HEK293 (cell line): ENCODE results near the gene SNAPC2.
A peak's percentile ranks its signal among the peaks of the same experiment; 100 is the strongest.

Experiments used
- CTCF ChIA-PET: fragments of 350-600 bp; formaldehyde crosslinking; extraction: SDS; loops from one replicate; lab custom pipeline; 2021; ENCODE audit warnings: antibody characterized with exemption; lab: Yijun Ruan, JAX
- POLR2A ChIA-PET: fragments of 300-600 bp; formaldehyde crosslinking; extraction: SDS; loops from one replicate; lab custom pipeline; 2020; ENCODE audit warnings: antibody characterized with exemption, inconsistent platforms; lab: Yijun Ruan, JAX
- H3K27ac ChIP-seq: fragments of 200-500 bp; sonication (Bioruptor generic); 2 replicates; pipeline ENCODE4 v1.5.1; 2014; ENCODE audit warnings: low read depth, low read length, control low read depth, inconsistent platforms; ENCODE audit errors: extremely low read depth
- H3K36me3 ChIP-seq, 2 experiments: fragments of 200-500 bp in 1 of 2; sonication (Bioruptor generic) in 1 of 2; 1 replicate in 1 of 2; 2 replicates in 1 of 2; pipeline ENCODE4 v1.5.1; 2014 to 2017; ENCODE audit warnings: inconsistent platforms in 2 of 2, low read length in 2 of 2; ENCODE audit not compliant: control insufficient read depth in 2 of 2, insufficient read depth in 1 of 2
- H3K4me1 ChIP-seq: fragments of 200-500 bp; sonication (Bioruptor generic); 2 replicates; pipeline ENCODE4 v1.5.1; 2014; ENCODE audit warnings: mild to moderate bottlenecking, low read length, inconsistent platforms; ENCODE audit not compliant: control insufficient read depth, insufficient read depth
- H3K4me3 ChIP-seq: 2 replicates; pipeline ENCODE4 v1.5.1; 2011; ENCODE audit warnings: low read depth, mild to moderate bottlenecking, control low read depth, low read length, moderate library complexity
- H3K9me3 ChIP-seq: fragments of 200-500 bp; sonication (Bioruptor generic); 2 replicates; pipeline ENCODE4 v1.5.1; 2014; ENCODE audit warnings: low read depth, low read length, inconsistent platforms; ENCODE audit not compliant: control insufficient read depth, insufficient read depth
- CTCF ChIP-seq: fragments of 450-650 bp; formaldehyde crosslinking; IDR thresholded peaks from 2 replicates; pipeline ENCODE4 v1.5.1; 2016; ENCODE audit warnings: missing biosample characterization, missing genetic modification characterization
- GLIS2 ChIP-seq: fragments of 450-650 bp; formaldehyde crosslinking; IDR thresholded peaks from 2 replicates; pipeline ENCODE4 v1.5.1; 2016; ENCODE audit warnings: missing biosample characterization, missing genetic modification characterization
- PRDM2 ChIP-seq: fragments of 450-650 bp; formaldehyde crosslinking; IDR thresholded peaks from 2 replicates; pipeline ENCODE4 v1.5.1; 2016; ENCODE audit warnings: missing biosample characterization, missing genetic modification characterization, borderline replicate concordance
- ZNF366 ChIP-seq: fragments of 450-650 bp; formaldehyde crosslinking; conservative IDR thresholded peaks from 2 replicates; pipeline ENCODE4 v1.5.1; 2016; ENCODE audit warnings: missing biosample characterization, missing genetic modification characterization
- ZNF473 ChIP-seq: fragments of 450-650 bp; formaldehyde crosslinking; IDR thresholded peaks from 2 replicates; pipeline ENCODE4 v1.5.1; 2017; ENCODE audit warnings: missing biosample characterization, missing genetic modification characterization
- ZNF544 ChIP-seq: fragments of 450-650 bp; formaldehyde crosslinking; IDR thresholded peaks from 2 replicates; pipeline ENCODE4 v1.5.0; 2017; ENCODE audit warnings: missing biosample characterization, missing genetic modification characterization
- ZNF600 ChIP-seq: fragments of 450-650 bp; formaldehyde crosslinking; IDR thresholded peaks from 2 replicates; pipeline ENCODE4 v1.5.1; 2016; ENCODE audit warnings: missing biosample characterization, missing genetic modification characterization
- ZSCAN5A ChIP-seq: fragments of 450-650 bp; formaldehyde crosslinking; IDR thresholded peaks from 2 replicates; pipeline ENCODE4 v1.5.1; 2016; ENCODE audit warnings: missing biosample characterization, missing genetic modification characterization

The SNAPC2 gene

GRCh38 chr19:7921302-7921966 lies 1.3 kb downstream of the SNAPC2 start:
- Histone ChIP-seq H3K4me3 (peak overlapping the region; percentile 31), H3K4me1 (peaks cover 6% of the 10 kb centered on the region)
- POLR2A ChIA-PET = interaction anchor here (0.6 to 3.5 kb wide), 12 partner anchors 8 to 822 kb away, joined by 3 to 36 read pairs (median 14); partner anchors contain the start of genes MAP2K7 and TIMM44

GRCh38 chr19:7921967-7922835 lies 2.1 kb downstream of the SNAPC2 start:
- no peaks in the 10 kb centered on the region for H3K9me3 ChIP-seq
- ChIA-PET POLR2A (interaction anchor here (0.6 to 3.5 kb wide), 6 partner anchors 19 to 1037 kb away, joined by 3 to 36 read pairs (median 9); partner anchors contain the start of genes MAP2K7 and TIMM44), CTCF (interaction anchor here (0.6 to 3.1 kb wide), 6 partner anchors 18 to 146 kb away, joined by 3 to 25 read pairs (median 4); partner anchors contain the start of gene MAP2K7)
- TF ChIP-seq ZSCAN5A (tag by site-specific recombination) (no peak), ZNF600 (tag by site-specific recombination) (peak; percentile 53; the same call in 1 of the 2 replicates), CTCF (tag by site-specific recombination) (0 out of 2 replicates have a peak, but pooled peaks have one; percentile 11), ZNF544 (no peak)
- H3K4me1 ChIP-seq = peaks cover 6% of the 10 kb centered on the region
- no peak overlapping the region for H3K27ac ChIP-seq
- H3K4me3 ChIP-seq = no peak overlapping the region
- peaks cover 0 to 20% of the 10 kb centered on the region in 2 experiments; a peak in 1 of 3 replicates for H3K36me3 ChIP-seq

More at GRCh38 chr19:7921302-7921966, 1.3 kb downstream of the SNAPC2 start:
- H3K9me3 ChIP-seq = no peaks in the 10 kb centered on the region
- CTCF ChIA-PET = interaction anchor here (0.8 to 3.1 kb wide), 6 partner anchors 8 to 68 kb away, joined by 3 to 25 read pairs (median 3); partner anchors contain the start of gene MAP2K7
- H3K36me3 ChIP-seq = peaks cover 0 to 15% of the 10 kb centered on the region in 2 experiments; a peak in 1 of 3 replicates
- TF ChIP-seq ZNF473 (tag by site-specific recombination) (no peak), GLIS2 (tag by site-specific recombination) (peak; percentile 28; the same call in 1 of the 2 replicates), PRDM2 (no peak), ZNF366 (tag by site-specific recombination) (0 out of 2 replicates have a peak, but pooled peaks have one; percentile 5), ZNF600 (tag by site-specific recombination) (0 out of 2 replicates have a peak, but pooled peaks have one; percentile 32)
- no peak overlapping the region; the same call in 1 of the 2 replicates for H3K27ac ChIP-seq
